ENCODE data around the gene RGS3.

GRCh38 chr9:113613815-113614413, 150.4 kb downstream of the RGS3 start:
- TF ChIP-seq, protein P1, sequence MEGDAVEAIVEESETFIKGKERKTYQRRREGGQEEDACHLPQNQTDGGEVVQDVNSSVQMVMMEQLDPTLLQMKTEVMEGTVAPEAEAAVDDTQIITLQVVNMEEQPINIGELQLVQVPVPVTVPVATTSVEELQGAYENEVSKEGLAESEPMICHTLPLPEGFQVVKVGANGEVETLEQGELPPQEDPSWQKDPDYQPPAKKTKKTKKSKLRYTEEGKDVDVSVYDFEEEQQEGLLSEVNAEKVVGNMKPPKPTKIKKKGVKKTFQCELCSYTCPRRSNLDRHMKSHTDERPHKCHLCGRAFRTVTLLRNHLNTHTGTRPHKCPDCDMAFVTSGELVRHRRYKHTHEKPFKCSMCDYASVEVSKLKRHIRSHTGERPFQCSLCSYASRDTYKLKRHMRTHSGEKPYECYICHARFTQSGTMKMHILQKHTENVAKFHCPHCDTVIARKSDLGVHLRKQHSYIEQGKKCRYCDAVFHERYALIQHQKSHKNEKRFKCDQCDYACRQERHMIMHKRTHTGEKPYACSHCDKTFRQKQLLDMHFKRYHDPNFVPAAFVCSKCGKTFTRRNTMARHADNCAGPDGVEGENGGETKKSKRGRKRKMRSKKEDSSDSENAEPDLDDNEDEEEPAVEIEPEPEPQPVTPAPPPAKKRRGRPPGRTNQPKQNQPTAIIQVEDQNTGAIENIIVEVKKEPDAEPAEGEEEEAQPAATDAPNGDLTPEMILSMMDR (IDR thresholded peaks at IDR 0.05 in 4 of 5, conservative IDR thresholded peaks at IDR 0.05 in 1 of 5): no peak
- no peak for TF ChIP-seq POLR2A (IDR thresholded peaks at IDR 0.05)

Measured in gastrocnemius medialis (tissue), 4 donors.